Astrocyte (in vitro differentiated cells and primary cell): Measurements from ENCODE around the gene PDE6D.

Source experiments
- EZH2 ChIP-seq: IDR thresholded peaks from 2 replicates; pipeline ENCODE4 v1.6.1; 2012; ENCODE audit warnings: mild to moderate bottlenecking, low read length, inconsistent platforms; ENCODE audit not compliant: insufficient read depth
- TF ChIP-seq, protein P1 (sequence below): IDR thresholded peaks from 2 replicates; pipeline ENCODE4 v1.5.1; 2011; ENCODE audit warnings: low read depth, mild to moderate bottlenecking, inconsistent platforms, low read length, moderate library complexity; ENCODE audit not compliant: insufficient read depth

DNA sequence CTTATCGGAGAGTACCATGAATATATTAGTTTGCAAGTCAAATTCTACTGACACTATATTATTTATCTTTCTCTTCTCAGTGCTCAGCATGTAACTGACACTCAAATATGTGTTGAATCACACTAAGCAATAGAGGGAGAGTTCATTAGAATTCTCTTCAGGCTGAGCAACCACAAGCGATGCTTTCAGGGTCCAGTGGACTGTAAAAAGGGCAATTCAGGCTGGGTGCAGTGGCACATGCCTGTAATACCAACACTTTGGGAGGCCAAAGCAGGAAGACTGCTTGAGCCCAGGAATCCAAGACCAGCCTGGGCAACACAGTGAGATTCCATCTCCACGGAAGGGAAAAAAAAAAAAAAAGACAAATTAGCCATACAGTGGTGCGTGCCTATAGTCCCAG lies 16.3 kb downstream of the PDE6D start:
- TF ChIP-seq, protein P1, sequence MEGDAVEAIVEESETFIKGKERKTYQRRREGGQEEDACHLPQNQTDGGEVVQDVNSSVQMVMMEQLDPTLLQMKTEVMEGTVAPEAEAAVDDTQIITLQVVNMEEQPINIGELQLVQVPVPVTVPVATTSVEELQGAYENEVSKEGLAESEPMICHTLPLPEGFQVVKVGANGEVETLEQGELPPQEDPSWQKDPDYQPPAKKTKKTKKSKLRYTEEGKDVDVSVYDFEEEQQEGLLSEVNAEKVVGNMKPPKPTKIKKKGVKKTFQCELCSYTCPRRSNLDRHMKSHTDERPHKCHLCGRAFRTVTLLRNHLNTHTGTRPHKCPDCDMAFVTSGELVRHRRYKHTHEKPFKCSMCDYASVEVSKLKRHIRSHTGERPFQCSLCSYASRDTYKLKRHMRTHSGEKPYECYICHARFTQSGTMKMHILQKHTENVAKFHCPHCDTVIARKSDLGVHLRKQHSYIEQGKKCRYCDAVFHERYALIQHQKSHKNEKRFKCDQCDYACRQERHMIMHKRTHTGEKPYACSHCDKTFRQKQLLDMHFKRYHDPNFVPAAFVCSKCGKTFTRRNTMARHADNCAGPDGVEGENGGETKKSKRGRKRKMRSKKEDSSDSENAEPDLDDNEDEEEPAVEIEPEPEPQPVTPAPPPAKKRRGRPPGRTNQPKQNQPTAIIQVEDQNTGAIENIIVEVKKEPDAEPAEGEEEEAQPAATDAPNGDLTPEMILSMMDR = no peak
- TF ChIP-seq EZH2 = no peak
